HepG2 (cell line): ENCODE measurements around the gene MORN1. TPM values are rescaled to one million over a fixed set of nuclear protein-coding genes. Genes with fewer than 3 reads are reported as not detected.
A peak's percentile ranks its signal among the peaks of the same experiment; 100 is the strongest.
"Not testable (repeated sequence)": the region's sequence is repeated elsewhere in the genome, so short reads cannot be mapped to it uniquely, and the experiment has no call there.

Experiments
- ATAC-seq: fragments of 200-7000 bp; cut with Tn5 transposase; 3 replicates; pipeline ENCODE4 v1.9.1; 2020; ENCODE audit warnings: mild to moderate bottlenecking, moderate library complexity
- BruUV-seq: library from RNA; stranded (reverse); fragments of 400-500 nt; replicated peaks from 2 replicates; lab custom pipeline; 2021; lab: Mats Ljungman, UMichigan
- CTCF ChIA-PET: fragments of 300-600 bp; formaldehyde crosslinking; extraction: SDS; loops from one replicate; lab custom pipeline; 2021; ENCODE audit warnings: low total read pairs, inconsistent platforms, low intra/inter-chr PET ratio; lab: Yijun Ruan, JAX
- POLR2A ChIA-PET: fragments of 350-600 bp; sonication (Branson Sonifier 250); formaldehyde crosslinking; loops from one replicate; lab custom pipeline; 2020; ENCODE audit warnings: antibody characterized with exemption, inconsistent platforms; lab: Yijun Ruan, JAX
- DNase-seq: peaks from one replicate; pipeline ENCODE4 v3.0.0-alpha.2; 2015; ENCODE audit warnings: low spot score
- FAIRE-seq: peaks from 3 replicates; lab custom pipeline; 2011; peaks lifted over from hg19 to GRCh38; lab: Jason Lieb, UNC
- H2AFZ ChIP-seq: one replicate; pipeline ENCODE4 v1.6.1; 2011; ENCODE audit warnings: low read length, inconsistent platforms
- H3K27ac ChIP-seq: fragments of 300-600 bp; 3 replicates; pipeline ENCODE4 v1.8.0; 2011; ENCODE audit warnings: mixed run types, mild to moderate bottlenecking, mixed read lengths, low read length, inconsistent platforms; ENCODE audit not compliant: insufficient read depth; ENCODE audit errors: extremely low read length
- H3K27me3 ChIP-seq, 2 experiments: fragments of 200-600 bp in 1 of 2; 2 replicates in 1 of 2; 3 replicates in 1 of 2; pipeline versions ENCODE4 v1.6.0 to v1.8.0; 2011; ENCODE audit warnings: low read length in 2 of 2, mild to moderate bottlenecking in 2 of 2, moderate library complexity in 2 of 2, inconsistent platforms in 1 of 2; ENCODE audit not compliant: insufficient read depth in 2 of 2, control insufficient read depth in 1 of 2
- H3K36me3 ChIP-seq, 2 experiments: fragments of 200-600 bp in 1 of 2; replicated peaks in 1 of 2; 2 replicates in 1 of 2; 3 replicates in 1 of 2; pipeline versions ENCODE4 v1.5.1 to v1.8.0; 2011; ENCODE audit warnings: low read length in 2 of 2, inconsistent platforms in 1 of 2; ENCODE audit not compliant: insufficient read depth in 2 of 2, control insufficient read depth in 1 of 2
- H3K4me1 ChIP-seq: 2 replicates; pipeline ENCODE4 v1.5.1; 2012; ENCODE audit warnings: low read length, inconsistent platforms; ENCODE audit not compliant: insufficient read depth
- H3K4me2 ChIP-seq: 2 replicates; pipeline ENCODE4 v1.6.0; 2011; ENCODE audit warnings: low read depth, low read length, inconsistent platforms
- H3K4me3 ChIP-seq, 3 experiments: fragments of 200-600 bp in 1 of 3; sonication (generic), shearing (Covaris generic) in 1 of 3; replicated peaks in 1 of 3; 2 replicates each; pipeline ENCODE4 v1.5.1; 2011 to 2016; ENCODE audit warnings: low read length in 3 of 3, inconsistent platforms in 2 of 3, low read depth in 2 of 3, mild to moderate bottlenecking in 2 of 3, control low read depth in 1 of 3, mixed read lengths in 1 of 3; ENCODE audit not compliant: insufficient read depth in 1 of 3
- H3K79me2 ChIP-seq: one replicate; pipeline ENCODE4 v1.6.1; 2011; ENCODE audit warnings: low read length, inconsistent platforms; ENCODE audit not compliant: insufficient read depth
- H3K9ac ChIP-seq: 2 replicates; pipeline ENCODE4 v1.6.0; 2011; ENCODE audit warnings: mild to moderate bottlenecking, low read depth, low read length, inconsistent platforms; ENCODE audit not compliant: insufficient read depth
- H3K9me3 ChIP-seq: 2 replicates; pipeline ENCODE4 v1.5.1; 2012; ENCODE audit warnings: mild to moderate bottlenecking, low read length
- H4K20me1 ChIP-seq: 2 replicates; pipeline ENCODE4 v1.6.0; 2011; ENCODE audit warnings: inconsistent platforms, mild to moderate bottlenecking, low read length, moderate library complexity; ENCODE audit not compliant: insufficient read depth
- RBM22 ChIP-seq: fragments of 200-400 bp; formaldehyde crosslinking; optimal IDR thresholded peaks from 2 replicates; pipeline ENCODE3; 2017; ENCODE audit warnings: mild to moderate bottlenecking, low read length, moderate library complexity
- ZNF510 ChIP-seq: sonication (generic); formaldehyde crosslinking; IDR thresholded peaks from 2 replicates; pipeline ENCODE4 v1.4.0; 2020; ENCODE audit warnings: low read depth, mild to moderate bottlenecking, missing genetic modification reagents
- WGBS: methylation state at CpG from one replicate; pipeline ENCODE4 v1.1.6; 2017; ENCODE audit warnings: low lambda C conversion rate; 5-methylcytosine and 5-hydroxymethylcytosine counted together
- in situ Hi-C: cut with HindIII; loops from 2 replicates; pipeline ENCODE4 v1.10.0; 2017; ENCODE audit warnings: low pct_unique_long_range_greater_than_20kb; ENCODE audit not compliant: extremely low pct_ligation_motif_present
- intact Hi-C: fragments of 100-400 bp; cut with micrococcal nuclease; formaldehyde crosslinking; loops from one replicate; pipeline ENCODE4 v1.10.0; 2022; ENCODE audit not compliant: unreplicated experiment
- polyA plus RNA-seq, 8 experiments: library from polyadenylated mRNA; depleted of rRNA in 3 of 8; stranded (reverse) in 7 of 8; unstranded in 1 of 8; fragments of >200 nt; fragmentation: Illumina TruSeq in 4 of 8; extraction: Trizol in 4 of 8; gene quantifications; 2 replicates each; pipeline versions ENCODE4 v1.2.1 to v1.2.3, GENCODE V29; 2011 to 2016; ENCODE audit warnings: low read depth in 4 of 8, missing spikeins in 1 of 8, mixed read lengths in 1 of 8; ENCODE audit not compliant: insufficient read depth in 1 of 8
- total RNA-seq, 5 experiments: library from RNA; depleted of rRNA; stranded (reverse); fragments of >200 nt; fragmentation: Illumina TruSeq; extraction: Trizol; gene quantifications; 2 replicates each; pipeline ENCODE4 v1.2.3, GENCODE V29; 2016; ENCODE audit warnings: low read depth in 1 of 5

Gene MORN1
- total and polyA plus RNA-seq, 2 of the 13 experiments (the other 11 are each of a cell fraction or from before 2014, with no cell fraction given): 3.1 to 6.5 TPM

DNA sequence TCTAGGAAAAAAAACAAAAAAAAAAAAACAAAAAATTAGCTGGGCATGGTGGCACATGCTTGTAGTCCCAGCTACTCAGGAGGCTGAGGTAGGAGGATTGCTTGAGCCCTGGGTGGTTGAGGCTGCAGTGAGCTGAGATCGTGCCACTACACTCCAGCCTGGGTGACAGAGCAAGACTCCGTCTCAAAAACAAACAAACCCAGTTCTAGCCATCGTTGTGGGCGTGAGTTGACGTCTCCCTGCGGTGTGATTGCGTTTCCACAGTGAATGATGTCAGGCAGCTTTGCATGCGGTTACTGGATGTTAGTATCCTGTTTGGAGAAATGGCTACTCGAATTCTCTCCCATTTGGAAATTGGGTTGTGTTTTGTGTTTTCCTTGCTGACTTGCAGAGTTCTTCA is 95.1 kb downstream of the MORN1 start:
- intact Hi-C loops, BruUV-seq, ATAC-seq: not testable (repeated sequence)

DNA sequence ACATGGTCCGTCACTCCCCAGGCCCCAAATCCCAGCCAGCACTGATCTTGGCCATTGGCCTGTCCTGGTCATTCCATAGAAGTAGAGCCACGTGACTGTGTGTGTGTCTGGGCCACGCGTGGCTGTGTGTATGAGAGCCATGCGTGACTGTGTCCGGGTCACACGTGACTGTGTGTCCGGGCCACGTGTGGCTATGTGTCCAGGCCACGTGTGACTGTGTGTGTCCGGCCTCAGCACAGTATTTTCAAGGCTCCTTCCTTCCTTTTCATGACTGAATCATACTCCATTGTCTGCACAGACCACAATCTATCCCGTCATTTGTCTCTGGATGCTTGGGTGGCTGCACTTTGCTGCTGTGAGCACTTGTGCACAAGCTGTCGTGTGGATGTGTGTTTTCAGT is 95.8 kb downstream of the MORN1 start:
- Histone ChIP-seq H3K79me2 (peaks cover 88% of the 10 kb centered on the region), H3K27me3 (no peaks in the 10 kb centered on the region), H4K20me1 (peaks cover 49% of the 10 kb centered on the region), H3K9me3 (no peaks in the 10 kb centered on the region), H3K4me2 (no peak overlapping the region), H3K9ac (no peak overlapping the region), H3K27ac (no peak overlapping the region), H3K4me1 (no peaks in the 10 kb centered on the region), H3K4me3 (no peak overlapping the region), H2AFZ (no peak overlapping the region), H3K36me3 (peaks cover 4% of the 10 kb centered on the region in 2 experiments; a peak in 2 of 5 replicates)
- ChIA-PET POLR2A (no interaction called here), CTCF (no interaction called here)
- in situ Hi-C loops: no loop called here
- intact Hi-C loops: no loop called here
- DNase-seq (no peak), ATAC-seq (no peak), FAIRE-seq (no peak)
- WGBS: 95% methylated on average over 12 of the region's 13 CpGs
- BruUV-seq: TSS peak; percentile 30
- TF ChIP-seq RBM22 (peak; percentile 30), ZNF510 (CRISPR knock-in tag) (no peak)

More for the DNA sequence above, 95.1 kb downstream of the MORN1 start:
- Histone ChIP-seq H4K20me1 (peaks cover 55% of the 10 kb centered on the region), H3K79me2 (peaks cover 83% of the 10 kb centered on the region)
- H3K4me3 ChIP-seq, in situ Hi-C loops, H3K27ac ChIP-seq, H3K36me3 ChIP-seq, DNase-seq, H2AFZ ChIP-seq, H3K4me2 ChIP-seq, CTCF ChIA-PET, H3K9ac ChIP-seq, POLR2A ChIA-PET, H3K4me1 ChIP-seq, H3K27me3 ChIP-seq, H3K9me3 ChIP-seq, FAIRE-seq: not testable (repeated sequence)
- 93% methylated on average over 9 of the region's 9 CpGs for WGBS
